Prostate gland (tissue), 2 donors: ENCODE measurements around the gene SH3RF2.

Source experiments
- POLR2A ChIP-seq: fragments of 450-650 bp; IDR thresholded peaks from one replicate; pipeline ENCODE4 v1.6.1; 2016; ENCODE audit warnings: antibody characterized with exemption, mild to moderate bottlenecking
- POLR2AphosphoS5 ChIP-seq: sonication (generic); formaldehyde crosslinking; IDR thresholded peaks from one replicate; pipeline ENCODE4 v1.6.1; 2017; ENCODE audit warnings: antibody characterized with exemption
- TF ChIP-seq, protein P1 (sequence below), 4 experiments: fragments of 200-600 bp in 2 of 4; fragments of 450-650 bp in 2 of 4; sonication (generic) in 2 of 4; IDR thresholded peaks; 1 replicate in 3 of 4; 2 replicates in 1 of 4; pipeline ENCODE4 v1.5.1; 2016 to 2019; ENCODE audit warnings: antibody characterized with exemption in 4 of 4, mild to moderate bottlenecking in 2 of 4, moderate library complexity in 2 of 4

GRCh38 chr5:145924849-145925248 lies 11.5 kb upstream of the SH3RF2 start:
- TF ChIP-seq, protein P1, sequence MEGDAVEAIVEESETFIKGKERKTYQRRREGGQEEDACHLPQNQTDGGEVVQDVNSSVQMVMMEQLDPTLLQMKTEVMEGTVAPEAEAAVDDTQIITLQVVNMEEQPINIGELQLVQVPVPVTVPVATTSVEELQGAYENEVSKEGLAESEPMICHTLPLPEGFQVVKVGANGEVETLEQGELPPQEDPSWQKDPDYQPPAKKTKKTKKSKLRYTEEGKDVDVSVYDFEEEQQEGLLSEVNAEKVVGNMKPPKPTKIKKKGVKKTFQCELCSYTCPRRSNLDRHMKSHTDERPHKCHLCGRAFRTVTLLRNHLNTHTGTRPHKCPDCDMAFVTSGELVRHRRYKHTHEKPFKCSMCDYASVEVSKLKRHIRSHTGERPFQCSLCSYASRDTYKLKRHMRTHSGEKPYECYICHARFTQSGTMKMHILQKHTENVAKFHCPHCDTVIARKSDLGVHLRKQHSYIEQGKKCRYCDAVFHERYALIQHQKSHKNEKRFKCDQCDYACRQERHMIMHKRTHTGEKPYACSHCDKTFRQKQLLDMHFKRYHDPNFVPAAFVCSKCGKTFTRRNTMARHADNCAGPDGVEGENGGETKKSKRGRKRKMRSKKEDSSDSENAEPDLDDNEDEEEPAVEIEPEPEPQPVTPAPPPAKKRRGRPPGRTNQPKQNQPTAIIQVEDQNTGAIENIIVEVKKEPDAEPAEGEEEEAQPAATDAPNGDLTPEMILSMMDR (IDR thresholded peaks at IDR 0.05) = no peak
- TF ChIP-seq POLR2A (no peak), POLR2AphosphoS5 (no peak)
